Left lung (tissue), 10 donors: ENCODE data around the gene TMPO. TPM values are rescaled to one million over a fixed set of nuclear protein-coding genes. Genes with fewer than 3 reads are reported as not detected.

Experiments
- ATAC-seq: fragments of 200-7000 bp; cut with Tn5 transposase; one replicate; pipeline ENCODE4 v1.9.1; 2020; ENCODE audit warnings: moderate library complexity
- DNase-seq, 4 donors: peaks; one replicate each; pipeline ENCODE4 v3.0.0-alpha.2; 2013 to 2020
- H3K27ac ChIP-seq, 2 donors: fragments of 200-600 bp; sonication (generic) in 1 of 2; one replicate each; pipeline versions ENCODE4 v1.5.0 to v1.8.0; 2020 to 2021
- H3K27me3 ChIP-seq, 2 donors: fragments of 200-600 bp; sonication (generic) in 1 of 2; one replicate each; pipeline versions ENCODE4 v1.5.0 to v1.8.0; 2020 to 2021
- H3K36me3 ChIP-seq, 2 donors: fragments of 200-600 bp; sonication (generic) in 1 of 2; one replicate each; pipeline versions ENCODE4 v1.5.0 to v1.8.0; 2020 to 2021
- H3K4me1 ChIP-seq, 2 donors: fragments of 200-600 bp; one replicate each; pipeline ENCODE4 v1.8.0; 2021
- H3K4me3 ChIP-seq, 2 donors: fragments of 200-600 bp; sonication (generic) in 1 of 2; one replicate each; pipeline versions ENCODE4 v1.5.0 to v1.8.0; 2020 to 2021; ENCODE audit warnings: mild to moderate bottlenecking in 1 of 2
- H3K9me3 ChIP-seq, 2 donors: fragments of 200-600 bp; sonication (generic) in 1 of 2; one replicate each; pipeline versions ENCODE4 v1.5.0 to v1.8.0; 2020 to 2021
- intact Hi-C, 2 donors: fragments of 100-400 bp; cut with DNase I; formaldehyde crosslinking; loops; one replicate each; pipeline versions ENCODE4 v1.11.2 to v1.14.2; 2022
- polyA plus RNA-seq, 6 donors: library from polyadenylated mRNA; unstranded; fragments of 120-200 nt; gene quantifications; one replicate each; pipeline ENCODE4 v1.2.1, GENCODE V29; 2013; ENCODE audit not compliant: insufficient read length in 6 of 6
- total RNA-seq, 2 donors: library from RNA; stranded (reverse); fragmentation: NEBNext Ultra II Directional; extraction: Animal tissue kit (Norgen Biotek cat#: 25700); gene quantifications; one replicate each; pipeline ENCODE4 v1.2.1, GENCODE V29; 2021
- TF ChIP-seq, protein P1 (sequence below), 2 donors: fragments of 200-600 bp; sonication (generic) in 1 of 2; IDR thresholded peaks; one replicate each; pipeline versions ENCODE4 v1.5.0 to v1.8.0; 2021; ENCODE audit warnings: antibody characterized with exemption in 2 of 2
- donor health status: DM: no; HTN: yes; CAD: no.
- donor health status: DM: no; HTN: no; CAD: no.

TMPO gene
- total and polyA plus RNA-seq, 8 donors: 53.4 to 262 (median 198) TPM

DNA sequence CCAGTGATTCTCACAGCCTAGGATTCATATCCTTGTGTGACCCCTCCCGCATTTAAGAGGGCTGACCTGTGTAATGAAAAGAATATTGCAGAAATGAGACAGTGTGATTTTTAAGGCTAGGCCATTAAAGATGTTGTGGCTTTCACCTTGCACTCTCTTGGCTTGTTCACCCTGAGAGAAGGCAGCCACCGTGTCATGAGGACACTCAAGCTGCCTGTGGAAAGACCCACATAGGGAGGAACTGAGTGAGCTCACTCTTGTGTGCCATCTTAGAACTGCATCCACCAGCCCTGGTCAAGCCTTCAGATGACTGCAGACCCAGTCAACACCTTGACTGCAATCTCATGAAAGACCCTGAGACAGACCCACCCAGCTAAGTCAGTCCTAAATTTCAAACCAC lies 46.3 kb upstream of the TMPO start:
- no peak overlapping the region for H3K27ac ChIP-seq
- no peak overlapping the region for H3K4me3 ChIP-seq
- no peaks in the 10 kb centered on the region for H3K27me3 ChIP-seq
- TF ChIP-seq, protein P1, sequence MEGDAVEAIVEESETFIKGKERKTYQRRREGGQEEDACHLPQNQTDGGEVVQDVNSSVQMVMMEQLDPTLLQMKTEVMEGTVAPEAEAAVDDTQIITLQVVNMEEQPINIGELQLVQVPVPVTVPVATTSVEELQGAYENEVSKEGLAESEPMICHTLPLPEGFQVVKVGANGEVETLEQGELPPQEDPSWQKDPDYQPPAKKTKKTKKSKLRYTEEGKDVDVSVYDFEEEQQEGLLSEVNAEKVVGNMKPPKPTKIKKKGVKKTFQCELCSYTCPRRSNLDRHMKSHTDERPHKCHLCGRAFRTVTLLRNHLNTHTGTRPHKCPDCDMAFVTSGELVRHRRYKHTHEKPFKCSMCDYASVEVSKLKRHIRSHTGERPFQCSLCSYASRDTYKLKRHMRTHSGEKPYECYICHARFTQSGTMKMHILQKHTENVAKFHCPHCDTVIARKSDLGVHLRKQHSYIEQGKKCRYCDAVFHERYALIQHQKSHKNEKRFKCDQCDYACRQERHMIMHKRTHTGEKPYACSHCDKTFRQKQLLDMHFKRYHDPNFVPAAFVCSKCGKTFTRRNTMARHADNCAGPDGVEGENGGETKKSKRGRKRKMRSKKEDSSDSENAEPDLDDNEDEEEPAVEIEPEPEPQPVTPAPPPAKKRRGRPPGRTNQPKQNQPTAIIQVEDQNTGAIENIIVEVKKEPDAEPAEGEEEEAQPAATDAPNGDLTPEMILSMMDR (IDR thresholded peaks at IDR 0.05): no peak
- H3K36me3 ChIP-seq: no peaks in the 10 kb centered on the region
- intact Hi-C loops: no loop called here
- no peaks in the 10 kb centered on the region for H3K9me3 ChIP-seq
- ATAC-seq (no peak), DNase-seq (no peak)
- H3K4me1 ChIP-seq: peaks cover 0 to 16% of the 10 kb centered on the region in 2 donors

DNA sequence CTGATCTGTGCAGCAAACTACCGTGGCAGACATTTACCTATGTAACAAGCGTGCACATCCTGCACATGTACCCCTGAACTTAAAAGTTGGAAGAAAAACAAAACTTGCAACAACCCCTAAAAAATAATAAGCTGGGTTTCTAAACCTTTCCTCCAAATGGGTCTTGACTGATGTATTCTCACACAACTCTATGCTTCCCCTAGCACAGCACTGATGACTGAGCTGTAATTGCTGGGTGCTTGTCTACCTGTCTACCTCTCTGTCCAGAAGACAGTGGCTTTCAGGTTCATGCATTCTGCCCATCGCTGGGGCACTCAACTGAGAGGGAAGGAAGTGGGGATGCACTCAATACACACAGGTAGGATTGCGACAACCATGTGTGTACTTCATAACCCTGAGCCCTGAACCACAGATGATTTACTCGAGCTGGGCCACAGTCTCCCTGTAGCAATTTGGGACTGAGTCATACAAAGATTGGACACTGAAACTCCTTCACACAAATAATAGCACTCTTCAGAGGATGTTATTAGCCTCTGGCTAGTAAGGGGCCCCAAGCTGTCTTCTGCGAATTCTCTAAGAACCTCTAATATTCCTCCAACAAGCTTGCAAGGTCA lies 44.8 kb upstream of the TMPO start:
- Histone ChIP-seq H3K4me1 (peaks cover 0 to 4% of the 10 kb centered on the region in 2 donors), H3K9me3 (no peaks in the 10 kb centered on the region), H3K4me3 (no peak overlapping the region), H3K27ac (no peak overlapping the region), H3K27me3 (no peaks in the 10 kb centered on the region), H3K36me3 (no peaks in the 10 kb centered on the region)
- TF ChIP-seq, protein P1 (IDR thresholded peaks at IDR 0.05): no peak
- intact Hi-C loops: no loop called here
- no peak for ATAC-seq
- no peak for DNase-seq

DNA sequence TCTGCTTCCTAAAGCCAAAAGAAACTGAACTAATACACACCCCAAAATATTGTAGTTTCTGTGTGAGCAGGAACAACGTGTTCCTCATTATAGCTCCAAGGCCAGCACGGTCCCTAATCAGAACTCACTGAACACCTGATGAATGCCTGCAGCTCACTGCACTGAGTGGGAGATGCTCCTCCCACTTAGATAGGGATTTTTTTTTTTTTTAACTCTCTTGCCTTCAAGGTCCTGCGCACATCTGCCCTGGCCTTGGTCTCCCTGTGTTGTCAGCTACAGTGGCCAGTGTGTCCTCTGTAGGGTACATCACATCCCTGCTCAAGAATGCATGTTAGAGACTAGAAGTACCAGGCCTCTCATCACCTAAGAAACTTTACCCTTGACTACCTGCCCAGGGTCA lies 44.3 kb upstream of the TMPO start:
- H3K4me1 ChIP-seq: peaks cover 0 to 3% of the 10 kb centered on the region in 2 donors
- DNase-seq (no peak), ATAC-seq (no peak)
- no peaks in the 10 kb centered on the region for H3K27me3 ChIP-seq
- no peaks in the 10 kb centered on the region for H3K36me3 ChIP-seq
- no peak overlapping the region for H3K4me3 ChIP-seq
- intact Hi-C loops: no loop called here
- no peaks in the 10 kb centered on the region for H3K9me3 ChIP-seq
- H3K27ac ChIP-seq: no peak overlapping the region
- TF ChIP-seq, protein P1 (IDR thresholded peaks at IDR 0.05): no peak

DNA sequence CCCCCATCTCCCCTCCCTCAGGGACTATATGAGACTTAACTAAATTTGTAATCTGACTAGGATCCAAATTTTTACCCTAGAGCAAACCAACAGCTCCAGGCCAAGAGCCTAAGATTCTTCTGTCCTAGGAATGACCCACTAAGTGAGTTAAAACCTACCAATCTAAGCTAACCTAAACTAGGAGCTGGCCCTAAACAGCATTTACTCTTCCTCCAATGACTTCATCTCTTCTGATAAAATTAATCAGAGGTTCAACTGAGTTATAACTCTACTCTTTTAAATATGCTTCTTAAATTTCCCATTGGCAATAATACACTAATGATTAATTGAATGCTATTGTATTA lies 39.9 kb upstream of the TMPO start:
- no peaks in the 10 kb centered on the region for H3K9me3 ChIP-seq
- H3K27me3 ChIP-seq: no peaks in the 10 kb centered on the region
- DNase-seq (no peak), ATAC-seq (no peak)
- TF ChIP-seq, protein P1 (IDR thresholded peaks at IDR 0.05): no peak
- no peaks in the 10 kb centered on the region for H3K4me1 ChIP-seq
- intact Hi-C loops: no loop called here
- no peaks in the 10 kb centered on the region for H3K36me3 ChIP-seq
- H3K4me3 ChIP-seq: no peak overlapping the region
- H3K27ac ChIP-seq: no peak overlapping the region

DNA sequence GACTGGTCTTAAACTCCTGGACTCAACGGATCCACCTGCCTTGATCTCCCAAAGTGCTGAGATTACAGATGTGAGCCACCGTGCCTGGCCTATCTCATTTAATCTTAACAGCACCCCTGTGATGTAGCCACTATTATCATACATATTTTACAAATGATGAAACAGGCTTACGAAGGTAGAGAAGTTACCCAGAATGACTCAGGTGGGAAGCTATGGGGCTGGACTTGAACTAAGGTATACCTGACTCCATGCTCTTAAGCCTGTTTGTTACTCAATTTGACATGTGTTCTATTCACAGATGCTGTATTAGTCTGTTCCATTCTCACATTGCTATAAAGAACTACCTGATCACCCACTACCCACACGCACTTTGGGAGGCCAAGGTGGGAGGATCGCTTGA lies 36.8 kb upstream of the TMPO start:
- DNase-seq (no peak), ATAC-seq (no peak)
- no peak overlapping the region for H3K27ac ChIP-seq
- H3K36me3 ChIP-seq: no peaks in the 10 kb centered on the region
- TF ChIP-seq, protein P1 (IDR thresholded peaks at IDR 0.05): no peak
- H3K4me3 ChIP-seq: no peak overlapping the region
- no peaks in the 10 kb centered on the region for H3K9me3 ChIP-seq
- intact Hi-C loops: no loop called here
- no peaks in the 10 kb centered on the region for H3K27me3 ChIP-seq
- no peaks in the 10 kb centered on the region for H3K4me1 ChIP-seq
